OCI-LY3 (cell line): ENCODE data around the gene CD2AP.

Experiments
- H2AFZ ChIP-seq: fragments of 200-600, 300-600 bp; shearing (Covaris generic); 2 replicates; pipeline ENCODE4 v1.6.0; 2014; ENCODE audit warnings: antibody characterized with exemption, low read depth, low read length
- H3K27ac ChIP-seq: fragments of 200-600, 300-600 bp; sonication (generic); 2 replicates; pipeline ENCODE4 v1.5.1; 2014; ENCODE audit warnings: mild to moderate bottlenecking, low read length, moderate library complexity, mixed read lengths
- H3K27me3 ChIP-seq: fragments of 200-600, 300-600 bp; sonication (generic); 2 replicates; pipeline ENCODE4 v1.6.1; 2014; ENCODE audit warnings: low read depth, low read length, mixed read lengths
- H3K36me3 ChIP-seq: fragments of 200-600, 300-600 bp; sonication (generic); replicated peaks from 2 replicates; pipeline ENCODE3; 2014; ENCODE audit warnings: low read depth, low read length, mixed read lengths
- H3K4me1 ChIP-seq: fragments of 300-600, 200-600 bp; sonication (generic); 2 replicates; pipeline ENCODE4 v1.6.1; 2014; ENCODE audit warnings: low read length, mixed read lengths
- H3K4me2 ChIP-seq: fragments of 200-600, 300-600 bp; sonication (generic); 2 replicates; pipeline ENCODE4 v1.6.1; 2014; ENCODE audit warnings: low read length, mixed read lengths
- H3K4me3 ChIP-seq: fragments of 300-600, 200-600 bp; sonication (generic); 2 replicates; pipeline ENCODE4 v1.5.1; 2014; ENCODE audit warnings: antibody characterized with exemption, mild to moderate bottlenecking, low read length, moderate library complexity
- H3K79me2 ChIP-seq: fragments of 300-600, 200-600 bp; shearing (Covaris generic); 2 replicates; pipeline ENCODE4 v1.6.1; 2014; ENCODE audit warnings: mild to moderate bottlenecking, low read length, mixed read lengths
- H3K9ac ChIP-seq: fragments of 300-600, 200-600 bp; shearing (Covaris generic); 2 replicates; pipeline ENCODE4 v1.6.0; 2014; ENCODE audit warnings: mild to moderate bottlenecking, low read length, moderate library complexity
- H3K9me3 ChIP-seq: fragments of 200-600, 300-600 bp; shearing (Covaris generic); 2 replicates; pipeline ENCODE4 v1.6.1; 2014; ENCODE audit warnings: low read length, mixed read lengths; ENCODE audit not compliant: insufficient read depth
- H4K20me1 ChIP-seq: fragments of 200-600, 300-600 bp; sonication (generic); 2 replicates; pipeline ENCODE4 v1.6.1; 2016; ENCODE audit warnings: low read length, mixed read lengths; ENCODE audit not compliant: insufficient read depth
- EZH2phosphoT487 ChIP-seq: fragments of 200-600 bp; shearing (Covaris generic); IDR thresholded peaks from 2 replicates; pipeline ENCODE4 v1.6.1; 2018; ENCODE audit warnings: antibody characterized with exemption, mixed run types, low read depth
- TF ChIP-seq, protein P1 (sequence below): fragments of 200-600, 300-600 bp; sonication (generic); IDR thresholded peaks from 2 replicates; pipeline ENCODE4 v1.5.1; 2014; ENCODE audit warnings: antibody characterized with exemption, low read length, low read depth

CD2AP gene

DNA sequence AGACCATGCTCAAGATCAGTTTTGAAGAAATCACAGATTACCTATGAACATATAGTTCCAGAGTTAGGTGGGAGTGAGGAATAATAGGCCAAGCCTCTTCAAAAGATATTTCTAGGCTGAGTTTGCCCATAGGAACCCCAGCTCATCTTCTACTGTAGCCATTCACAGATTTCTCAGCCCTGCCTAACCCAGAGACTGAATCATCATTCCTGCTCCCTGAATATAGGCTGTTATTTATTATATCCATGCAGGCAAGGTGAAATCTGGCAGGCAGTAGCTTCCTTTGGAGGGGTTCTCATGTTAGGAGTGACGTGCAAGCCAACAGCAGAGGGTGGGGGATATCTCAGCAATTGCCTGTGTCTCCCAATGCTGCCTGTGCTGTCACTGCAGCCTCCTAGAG, 195.2 kb downstream of the CD2AP start:
- no peak overlapping the region for H3K9ac ChIP-seq
- no peak overlapping the region for H3K4me2 ChIP-seq
- H3K27me3 ChIP-seq = no peaks in the 10 kb centered on the region
- no peak overlapping the region for H2AFZ ChIP-seq
- H3K9me3 ChIP-seq = peaks cover 5% of the 10 kb centered on the region; the same call in 1 of the 2 replicates
- H3K27ac ChIP-seq = no peak overlapping the region
- no peak overlapping the region for H3K4me3 ChIP-seq
- no peak for TF ChIP-seq EZH2phosphoT487
- TF ChIP-seq, protein P1, sequence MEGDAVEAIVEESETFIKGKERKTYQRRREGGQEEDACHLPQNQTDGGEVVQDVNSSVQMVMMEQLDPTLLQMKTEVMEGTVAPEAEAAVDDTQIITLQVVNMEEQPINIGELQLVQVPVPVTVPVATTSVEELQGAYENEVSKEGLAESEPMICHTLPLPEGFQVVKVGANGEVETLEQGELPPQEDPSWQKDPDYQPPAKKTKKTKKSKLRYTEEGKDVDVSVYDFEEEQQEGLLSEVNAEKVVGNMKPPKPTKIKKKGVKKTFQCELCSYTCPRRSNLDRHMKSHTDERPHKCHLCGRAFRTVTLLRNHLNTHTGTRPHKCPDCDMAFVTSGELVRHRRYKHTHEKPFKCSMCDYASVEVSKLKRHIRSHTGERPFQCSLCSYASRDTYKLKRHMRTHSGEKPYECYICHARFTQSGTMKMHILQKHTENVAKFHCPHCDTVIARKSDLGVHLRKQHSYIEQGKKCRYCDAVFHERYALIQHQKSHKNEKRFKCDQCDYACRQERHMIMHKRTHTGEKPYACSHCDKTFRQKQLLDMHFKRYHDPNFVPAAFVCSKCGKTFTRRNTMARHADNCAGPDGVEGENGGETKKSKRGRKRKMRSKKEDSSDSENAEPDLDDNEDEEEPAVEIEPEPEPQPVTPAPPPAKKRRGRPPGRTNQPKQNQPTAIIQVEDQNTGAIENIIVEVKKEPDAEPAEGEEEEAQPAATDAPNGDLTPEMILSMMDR = no peak
- H3K79me2 ChIP-seq = no peaks in the 10 kb centered on the region
- H3K36me3 ChIP-seq = no peaks in the 10 kb centered on the region
- H4K20me1 ChIP-seq = no peaks in the 10 kb centered on the region
- peaks cover 13% of the 10 kb centered on the region for H3K4me1 ChIP-seq

DNA sequence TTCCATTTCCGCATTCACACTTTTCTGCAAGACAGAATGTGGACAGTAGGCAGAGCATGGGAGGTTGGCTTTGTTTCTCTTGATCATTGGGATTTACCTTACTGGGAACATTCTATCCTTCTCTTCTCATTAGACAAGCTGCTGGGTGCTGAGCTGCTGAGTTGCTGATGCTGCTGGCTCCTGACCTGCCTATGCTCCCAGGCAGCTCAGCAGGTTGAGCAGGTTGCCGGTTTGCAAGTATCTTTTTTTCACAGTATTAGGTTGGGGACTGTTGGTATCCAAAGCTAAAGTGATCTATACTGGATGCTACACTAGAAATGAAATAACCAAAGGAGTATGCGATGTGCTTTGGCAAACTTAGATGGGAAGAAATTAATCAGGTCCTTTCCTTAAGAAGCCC, 197.1 kb downstream of the CD2AP start:
- no peak overlapping the region for H2AFZ ChIP-seq
- no peaks in the 10 kb centered on the region for H3K79me2 ChIP-seq
- peaks cover 14% of the 10 kb centered on the region for H3K4me1 ChIP-seq
- H3K4me3 ChIP-seq = no peak overlapping the region
- no peaks in the 10 kb centered on the region for H3K27me3 ChIP-seq
- H3K36me3 ChIP-seq = no peaks in the 10 kb centered on the region
- peaks cover 5% of the 10 kb centered on the region; the same call in 1 of the 2 replicates for H3K9me3 ChIP-seq
- H3K9ac ChIP-seq = no peak overlapping the region
- H4K20me1 ChIP-seq = no peaks in the 10 kb centered on the region
- H3K4me2 ChIP-seq = no peak overlapping the region
- TF ChIP-seq EZH2phosphoT487 = no peak
- TF ChIP-seq, protein P1 = no peak
- no peak overlapping the region for H3K27ac ChIP-seq
